GM21447 (cell line): ENCODE measurements around the gene GASK1A.
"Not testable (repeated sequence)": the region's sequence is repeated elsewhere in the genome, so short reads cannot be mapped to it uniquely, and the experiment has no call there.

Experiments
- ATAC-seq: cut with Tn5 transposase; IDR thresholded peaks from one replicate; pipeline ENCODE4 v1.9.1; 2021; ENCODE audit not compliant: unreplicated experiment

Gene GASK1A

GRCh38 chr3:42979044-42979972 is at the start of gene GASK1A:
GASK1A (plus strand) TSS chr3:42979311; CDS start chr3:42979643, 332 bp downstream.
- ATAC-seq: no peak

- no peak for ATAC-seq
These were observed 45.0 kb upstream of the GASK1A start for GRCh38 chr3:42934111-42934510.

- ATAC-seq: no peak
These were observed 44.2 kb upstream of the GASK1A start for GRCh38 chr3:42934910-42935309.

- ATAC-seq: no peak
These were observed 43.6 kb upstream of the GASK1A start for GRCh38 chr3:42935472-42935871.

DNA sequence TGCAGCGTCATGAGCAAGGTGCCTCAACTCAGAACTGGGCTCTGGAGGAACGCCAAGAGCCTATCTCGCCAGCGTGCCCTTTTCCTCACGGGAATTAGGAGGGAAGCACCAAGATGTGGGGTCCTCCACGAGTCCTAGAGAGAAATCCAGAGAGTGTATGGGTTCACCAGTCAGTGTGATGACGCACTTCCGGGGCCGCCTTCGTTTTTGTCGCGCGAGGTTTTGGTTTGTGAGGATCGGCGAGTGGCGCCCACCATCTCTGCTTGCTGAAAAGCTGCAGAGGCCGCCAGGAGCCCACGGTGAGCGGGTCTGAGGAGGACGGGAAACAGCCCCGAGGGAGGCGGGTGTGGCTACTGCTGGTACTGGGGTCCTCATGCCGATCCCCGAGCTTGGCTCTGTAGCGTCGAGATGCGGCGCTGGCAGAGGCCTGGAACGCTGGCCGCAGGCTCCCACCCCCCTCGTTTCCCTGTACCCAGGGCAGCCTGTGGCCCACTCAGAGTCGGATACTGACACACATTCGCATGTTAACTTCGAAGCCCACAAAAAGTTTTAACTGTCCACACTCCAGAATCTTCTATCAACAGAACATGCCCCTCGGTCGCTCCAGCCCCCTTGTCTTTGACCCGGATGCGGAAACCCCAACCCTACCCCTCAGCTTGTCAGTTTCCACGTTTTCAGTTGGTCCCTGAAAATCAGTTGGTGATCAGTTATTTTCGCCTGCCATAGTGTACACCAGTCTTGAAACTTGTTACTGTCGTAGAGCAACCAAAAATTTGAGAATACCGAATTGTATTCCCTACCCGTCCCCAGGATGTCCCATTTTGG is 42.7 kb upstream of the GASK1A start:
- ATAC-seq: no peak

DNA sequence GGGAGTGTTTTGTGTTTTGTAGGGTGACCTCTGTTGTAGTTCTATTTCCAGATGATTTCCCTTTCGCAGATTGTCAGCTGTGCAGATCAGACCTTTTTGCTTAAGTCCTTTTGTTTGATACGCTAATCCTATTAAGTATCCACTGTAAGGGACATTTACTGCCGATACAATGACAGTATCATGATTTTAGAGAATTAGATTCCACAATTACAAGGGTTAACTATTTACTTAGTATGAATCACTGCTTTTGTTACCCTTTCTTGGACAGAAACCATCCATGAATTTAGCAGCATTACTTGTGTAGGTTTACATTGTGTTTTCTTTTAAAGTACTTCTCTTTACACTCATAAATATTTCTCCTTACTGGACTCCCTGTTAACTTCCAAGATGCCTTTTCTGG is 41.8 kb upstream of the GASK1A start:
- ATAC-seq: no peak

DNA sequence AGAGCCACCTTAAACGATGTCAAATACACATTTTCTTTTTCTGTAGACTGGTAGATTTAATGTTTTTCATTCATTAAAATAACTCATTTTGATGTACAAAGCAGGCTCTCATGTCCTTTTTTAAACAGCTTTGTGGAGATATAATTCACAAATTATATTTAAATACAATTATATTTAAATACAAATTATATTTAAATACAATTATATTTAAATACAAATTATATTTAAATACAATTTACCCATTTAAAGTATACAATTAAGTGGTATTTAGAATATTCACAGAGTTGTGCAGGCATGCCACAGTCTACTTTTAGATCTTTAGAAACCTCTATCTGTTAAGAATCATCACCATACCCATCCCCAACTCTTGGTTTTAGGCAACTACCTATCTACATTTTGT is 36.4 kb upstream of the GASK1A start:
- no peak for ATAC-seq

GRCh38 chr3:42946050-42946449 is 33.1 kb upstream of the GASK1A start:
- ATAC-seq: no peak

GRCh38 chr3:42957573-42957972 is 21.5 kb upstream of the GASK1A start:
- ATAC-seq: no peak

DNA sequence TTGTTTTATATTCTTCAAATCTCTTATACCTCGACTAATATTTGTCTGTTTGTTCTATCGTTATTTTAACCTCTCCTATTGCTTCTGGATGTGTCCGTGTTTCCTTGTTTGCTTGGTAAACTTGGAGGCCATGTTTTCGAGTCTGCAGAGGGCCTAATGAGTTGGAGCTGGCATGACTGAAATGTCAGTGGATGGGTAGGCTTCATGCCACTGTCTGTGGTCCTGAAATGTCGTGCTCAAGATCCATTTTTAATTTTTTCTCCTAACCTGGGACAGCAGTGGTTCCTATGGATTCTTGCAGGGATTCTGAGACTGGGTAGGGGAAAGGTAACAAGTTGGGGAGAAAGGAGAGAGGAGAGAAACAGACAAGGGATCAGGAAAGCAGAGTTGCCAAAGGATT is 18.8 kb upstream of the GASK1A start:
- no peak for ATAC-seq

DNA sequence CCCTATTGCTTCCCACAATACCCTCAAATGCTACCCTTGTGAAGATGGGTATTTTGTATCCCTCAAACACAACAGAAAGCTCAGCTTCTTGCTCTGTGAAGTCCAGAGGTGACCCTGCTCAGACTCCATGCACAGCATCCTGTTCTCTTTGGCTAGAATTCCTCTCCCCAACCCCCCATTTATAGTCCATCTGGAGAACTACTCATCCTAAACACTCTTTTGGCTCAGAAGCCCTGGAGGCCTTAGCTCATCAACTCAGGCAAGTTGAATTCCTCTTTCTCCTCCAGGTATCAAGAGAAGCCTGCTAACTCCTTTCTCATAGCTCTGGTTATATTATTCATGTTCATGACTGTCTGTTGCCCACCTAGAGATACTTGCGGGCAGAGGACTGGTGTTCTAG is 18.3 kb upstream of the GASK1A start:
- no peak for ATAC-seq

DNA sequence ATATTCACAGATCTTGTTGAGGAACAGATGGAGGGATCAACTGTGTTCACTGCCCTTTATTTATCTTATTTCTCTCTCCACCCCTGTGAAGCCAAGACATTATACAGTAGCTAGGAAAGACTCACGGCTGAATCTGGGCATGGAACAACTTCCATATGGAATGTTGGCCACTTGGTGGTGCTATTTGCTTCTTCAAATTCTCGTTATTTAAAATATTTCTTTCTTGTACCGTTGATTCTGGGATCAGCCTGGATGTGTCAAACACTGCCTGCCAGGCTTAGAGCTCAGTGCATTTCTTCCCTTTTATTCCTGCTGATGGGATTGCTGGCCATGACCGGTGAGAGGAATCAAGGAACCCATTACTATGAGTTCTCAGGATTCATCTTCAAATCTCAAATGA is 17.5 kb upstream of the GASK1A start:
- ATAC-seq: no peak

GRCh38 chr3:42963269-42963668 is 15.8 kb upstream of the GASK1A start:
- no peak for ATAC-seq

GRCh38 chr3:42964266-42964665 is 14.8 kb upstream of the GASK1A start:
- ATAC-seq: no peak

GRCh38 chr3:42970557-42970956 is 8.6 kb upstream of the GASK1A start:
- no peak for ATAC-seq

DNA sequence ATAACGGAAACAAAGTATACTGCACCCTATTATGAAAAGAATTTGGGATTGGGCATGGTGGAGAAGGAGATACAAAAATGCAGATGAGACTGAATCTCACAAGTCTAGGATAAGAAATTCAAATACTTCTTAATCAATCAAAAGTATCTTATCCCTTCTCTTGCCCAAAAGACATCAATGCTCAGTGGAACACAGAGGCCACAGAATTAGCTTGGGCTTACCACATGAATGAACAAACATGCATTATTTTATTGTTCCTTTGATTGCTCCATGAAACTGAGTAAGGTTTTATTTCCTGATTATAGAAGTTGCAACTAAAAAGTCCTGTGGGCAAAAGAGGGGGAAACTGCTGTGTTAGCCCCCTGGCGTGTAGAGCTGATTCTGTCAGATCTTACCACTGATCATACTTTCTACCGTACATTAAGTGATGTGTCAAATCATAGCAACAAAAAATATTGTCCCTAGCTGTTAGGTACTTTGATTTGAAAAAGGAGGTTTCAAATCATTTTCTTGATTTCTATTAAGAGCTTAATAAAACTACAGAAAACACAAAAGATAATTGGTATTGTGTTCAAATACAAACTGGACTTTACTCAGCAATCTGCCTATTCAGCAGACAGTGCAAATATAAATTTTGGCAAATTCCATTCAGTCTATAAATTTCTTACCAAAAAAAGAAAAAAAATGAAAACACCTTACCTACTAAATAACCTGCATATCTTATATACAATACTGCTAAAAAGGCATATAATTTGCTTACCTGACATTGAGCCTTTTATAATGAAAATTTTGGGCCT is 7.9 kb upstream of the GASK1A start:
- ATAC-seq: no peak

GRCh38 chr3:42974906-42975305 is 4.2 kb upstream of the GASK1A start:
- ATAC-seq: not testable (repeated sequence)

DNA sequence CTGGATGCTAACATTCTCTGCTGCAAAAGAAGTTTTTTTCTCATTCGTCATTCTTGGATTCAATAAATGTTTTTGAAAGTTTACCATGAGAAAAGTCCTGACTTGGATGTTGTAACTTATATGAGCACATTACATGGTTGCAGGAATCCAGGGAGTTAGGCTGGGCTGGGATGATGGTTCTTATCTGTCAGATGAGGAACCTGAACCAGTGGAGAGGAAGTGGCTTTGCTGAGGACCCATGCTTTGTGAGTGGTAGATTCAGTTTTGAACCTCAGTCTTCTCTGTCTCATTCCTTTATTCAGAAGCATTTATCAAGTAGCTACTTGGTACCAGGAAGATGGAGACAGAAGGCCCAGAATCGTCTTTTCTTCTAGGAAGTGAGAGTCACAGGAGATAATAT is 3.7 kb upstream of the GASK1A start:
- no peak for ATAC-seq

DNA sequence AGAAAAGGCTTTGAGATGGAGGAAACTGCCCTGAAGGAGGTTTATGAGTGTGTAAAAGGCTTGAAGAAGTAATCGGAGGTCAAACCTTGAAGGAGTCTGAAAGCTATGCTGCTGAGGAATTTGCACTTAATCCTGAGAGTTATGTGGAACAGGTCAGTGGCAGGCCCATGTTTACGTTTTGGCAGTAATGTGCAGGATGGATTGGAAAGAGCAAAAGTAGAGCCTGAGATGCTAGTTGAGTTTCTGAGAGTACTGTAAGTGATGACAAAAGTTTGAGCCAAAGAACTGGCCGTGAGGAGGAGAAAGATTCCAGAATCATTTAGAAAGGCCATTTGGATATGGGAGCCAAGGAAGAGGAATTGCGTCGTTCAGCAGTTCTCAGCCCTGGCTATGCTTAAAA is 3.2 kb upstream of the GASK1A start:
- no peak for ATAC-seq

DNA sequence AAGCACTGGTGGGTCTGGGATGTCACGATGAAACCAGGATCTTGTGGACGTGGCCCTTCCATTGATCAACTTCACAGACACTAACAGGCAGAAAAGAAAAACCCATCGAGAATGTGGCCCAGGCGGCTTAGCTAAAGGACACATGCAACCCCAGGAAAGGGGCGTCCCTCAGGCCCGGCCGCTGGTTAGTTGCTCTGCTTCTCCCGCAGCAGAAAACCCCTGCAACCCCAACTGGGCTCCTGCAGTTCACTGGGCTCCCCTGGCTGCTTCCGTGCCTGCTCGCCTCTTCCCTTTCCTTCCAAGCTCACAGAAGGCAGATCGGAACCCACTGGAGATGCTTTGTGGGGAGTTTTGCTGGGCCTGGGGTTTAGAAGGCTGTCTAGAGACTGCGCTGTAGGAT is 1.1 kb downstream of the GASK1A start:
- no peak for ATAC-seq

DNA sequence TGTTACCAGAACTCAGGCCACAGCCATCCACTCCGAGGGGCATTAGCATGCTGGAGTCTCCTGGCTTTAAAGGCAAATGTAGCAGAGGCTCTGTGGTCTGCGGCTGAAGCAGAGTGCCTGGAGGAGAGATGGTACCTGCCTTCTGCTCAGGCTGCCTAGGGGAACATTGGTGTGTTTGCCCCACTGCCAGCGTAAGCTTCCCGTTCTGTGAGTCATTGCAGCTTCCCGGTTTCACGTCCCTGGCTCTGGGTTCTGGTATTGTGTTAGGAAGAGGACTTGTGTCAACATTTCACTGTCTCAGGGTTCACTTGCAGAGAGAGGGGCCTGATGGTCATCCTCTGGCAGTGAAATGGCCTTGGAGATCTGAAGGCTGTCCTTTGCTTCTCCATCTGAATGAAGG is 1.8 kb downstream of the GASK1A start:
- no peak for ATAC-seq
